ENCODE measurements around the gene ADAMTS15. TPM values are rescaled to one million over a fixed set of nuclear protein-coding genes. Genes with fewer than 3 reads are reported as not detected.

Gene ADAMTS15
- total RNA-seq, 4 donors from 2014 or later, result 6.6 to 11.4 (median 10.3) TPM

- TF ChIP-seq POLR2A (IDR thresholded peaks at IDR 0.05; ENCODE audit: low read depth) (no peak), EP300 (IDR thresholded peaks at IDR 0.05) (no peak), POLR2AphosphoS5 (IDR thresholded peaks at IDR 0.05) (no peak)
- TF ChIP-seq, protein P1, sequence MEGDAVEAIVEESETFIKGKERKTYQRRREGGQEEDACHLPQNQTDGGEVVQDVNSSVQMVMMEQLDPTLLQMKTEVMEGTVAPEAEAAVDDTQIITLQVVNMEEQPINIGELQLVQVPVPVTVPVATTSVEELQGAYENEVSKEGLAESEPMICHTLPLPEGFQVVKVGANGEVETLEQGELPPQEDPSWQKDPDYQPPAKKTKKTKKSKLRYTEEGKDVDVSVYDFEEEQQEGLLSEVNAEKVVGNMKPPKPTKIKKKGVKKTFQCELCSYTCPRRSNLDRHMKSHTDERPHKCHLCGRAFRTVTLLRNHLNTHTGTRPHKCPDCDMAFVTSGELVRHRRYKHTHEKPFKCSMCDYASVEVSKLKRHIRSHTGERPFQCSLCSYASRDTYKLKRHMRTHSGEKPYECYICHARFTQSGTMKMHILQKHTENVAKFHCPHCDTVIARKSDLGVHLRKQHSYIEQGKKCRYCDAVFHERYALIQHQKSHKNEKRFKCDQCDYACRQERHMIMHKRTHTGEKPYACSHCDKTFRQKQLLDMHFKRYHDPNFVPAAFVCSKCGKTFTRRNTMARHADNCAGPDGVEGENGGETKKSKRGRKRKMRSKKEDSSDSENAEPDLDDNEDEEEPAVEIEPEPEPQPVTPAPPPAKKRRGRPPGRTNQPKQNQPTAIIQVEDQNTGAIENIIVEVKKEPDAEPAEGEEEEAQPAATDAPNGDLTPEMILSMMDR (IDR thresholded peaks at IDR 0.05), result no peak
- Histone ChIP-seq H3K4me1 (peaks cover 4 to 38% (median 24%) of the 10 kb centered on the region in 4 donors), H3K36me3 (peaks cover 0 to 11% (median 2%) of the 10 kb centered on the region in 4 donors), H3K27ac (replicated peaks in 1 of 4) (no peak overlapping the region), H3K27me3 (no peaks in the 10 kb centered on the region), H3K4me3 (no peak overlapping the region), H3K9me3 (no peaks in the 10 kb centered on the region)
- DNase-seq (ENCODE audit: extremely low spot score), result no peak
- WGBS, result 90% methylated on average over 11 of the region's 11 CpGs
- intact Hi-C loops (cut with DNase I), result no loop called here
These were observed 37.2 kb upstream of the ADAMTS15 start for GRCh38 chr11:130411223-130411622.

DNA sequence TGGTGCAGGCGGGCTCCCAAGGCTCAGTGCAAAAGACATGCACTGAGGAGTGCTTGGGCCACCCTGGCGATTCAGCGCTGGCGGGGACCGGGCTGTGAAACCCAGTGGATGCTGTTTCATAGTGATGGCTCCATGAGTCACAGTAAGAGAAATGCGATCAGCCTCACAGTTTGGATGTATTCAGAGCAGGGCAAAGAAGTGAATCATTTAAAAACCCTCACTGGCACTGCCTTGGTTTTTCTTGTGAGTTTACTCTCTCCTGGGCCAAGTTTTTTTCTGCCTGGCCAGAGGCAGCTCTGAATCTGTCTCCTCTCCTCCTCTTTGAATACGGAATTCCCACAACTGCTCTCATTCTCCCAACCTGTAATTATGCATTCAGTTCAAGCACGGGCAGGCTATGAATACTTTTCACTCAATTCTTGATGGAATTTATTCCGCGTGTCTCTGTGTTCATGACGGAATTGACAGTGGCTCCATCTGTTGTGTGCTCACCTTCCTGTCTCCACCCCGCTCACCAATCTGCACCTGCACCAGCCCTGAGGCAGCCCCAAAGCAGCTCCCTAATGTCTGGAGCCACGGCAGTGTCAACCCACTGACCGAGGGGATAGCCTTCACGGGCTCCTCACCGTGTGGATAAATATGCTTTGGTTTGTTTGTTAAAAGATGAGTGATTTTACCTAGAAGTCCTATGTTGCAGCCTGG, 34.9 kb upstream of the ADAMTS15 start:
- 76% methylated on average over 13 of the region's 16 CpGs for WGBS
- Histone ChIP-seq H3K4me3 (no peak overlapping the region), H3K4me1 (peaks cover under 1 to 35% (median 20%) of the 10 kb centered on the region in 4 donors), H3K27me3 (no peaks in the 10 kb centered on the region), H3K36me3 (peaks cover 0 to 12% (median 6%) of the 10 kb centered on the region in 4 donors), H3K27ac (replicated peaks in 1 of 4) (peak overlapping the region; percentile 54 to 74 (median 57)), H3K9me3 (no peaks in the 10 kb centered on the region)
- intact Hi-C loops (cut with DNase I), result no loop called here
- TF ChIP-seq EP300 (IDR thresholded peaks at IDR 0.05), result no peak
- TF ChIP-seq, protein P1 (IDR thresholded peaks at IDR 0.05), result no peak
- TF ChIP-seq POLR2A (IDR thresholded peaks at IDR 0.05; ENCODE audit: low read depth), result no peak
- TF ChIP-seq POLR2AphosphoS5 (IDR thresholded peaks at IDR 0.05), result peak in 1 of 2 donors; percentile 69
- DNase-seq (ENCODE audit: extremely low spot score), result no peak

- 77% methylated on average over 21 of the region's 24 CpGs for WGBS
- no peaks in the 10 kb centered on the region for H3K27me3 ChIP-seq
- peak overlapping the region in 3 of 4 donors; percentile 57 to 74 (median 57) for H3K27ac ChIP-seq (replicated peaks in 1 of 4)
- H3K9me3 ChIP-seq, result no peaks in the 10 kb centered on the region
- peaks cover 0 to 12% (median 6%) of the 10 kb centered on the region in 4 donors for H3K36me3 ChIP-seq
- peaks cover 0 to 38% (median 26%) of the 10 kb centered on the region in 4 donors for H3K4me1 ChIP-seq
- intact Hi-C loops (cut with DNase I), result no loop called here
- no peak overlapping the region for H3K4me3 ChIP-seq
- DNase-seq (ENCODE audit: extremely low spot score), result no peak
- TF ChIP-seq, protein P1 (IDR thresholded peaks at IDR 0.05), result no peak
- TF ChIP-seq EP300 (IDR thresholded peaks at IDR 0.05) (no peak), POLR2A (IDR thresholded peaks at IDR 0.05; ENCODE audit: low read depth) (no peak), POLR2AphosphoS5 (IDR thresholded peaks at IDR 0.05) (no peak)
These were observed 34.1 kb upstream of the ADAMTS15 start for GRCh38 chr11:130414107-130415080.

DNA sequence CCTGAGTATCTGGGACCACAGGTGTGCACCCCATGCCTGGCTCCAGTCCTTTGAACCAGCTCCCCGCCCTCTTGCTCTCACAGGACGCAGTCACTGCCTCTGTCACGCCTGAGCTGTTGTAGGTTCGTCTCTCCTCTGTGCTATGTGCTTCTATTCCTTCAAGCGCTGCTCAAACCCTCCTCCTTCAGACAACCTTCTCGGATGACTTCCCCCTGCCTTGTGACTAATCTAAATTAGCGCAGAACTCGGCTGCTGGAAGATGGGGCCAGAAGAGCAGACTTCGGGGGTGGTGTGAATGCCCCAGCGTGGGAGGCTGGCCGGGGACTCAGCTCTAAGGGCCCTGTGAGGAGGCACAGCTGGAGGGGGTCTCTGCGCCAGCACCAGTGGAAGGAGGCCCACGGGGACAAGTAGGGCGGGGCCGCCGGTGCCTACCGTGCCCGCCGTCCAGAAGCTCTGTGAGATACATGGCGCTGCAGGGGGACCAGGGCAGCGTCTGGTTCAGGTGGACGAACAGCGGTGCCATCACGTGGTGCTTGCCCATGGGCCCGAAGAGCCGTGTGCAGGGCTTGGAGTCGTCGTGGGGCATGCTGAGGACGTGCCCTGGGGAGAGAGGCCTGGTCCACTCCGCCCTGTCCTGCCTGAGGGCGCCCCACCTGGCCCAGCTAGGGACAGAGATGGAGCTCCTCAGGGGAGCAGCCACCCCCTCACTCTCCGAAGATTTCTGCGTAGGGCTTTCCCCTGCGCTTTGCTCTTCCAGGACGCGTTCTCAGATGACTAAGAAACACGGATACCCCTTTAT, 32.5 kb upstream of the ADAMTS15 start:
- H3K4me1 ChIP-seq, result peaks cover 8 to 53% (median 41%) of the 10 kb centered on the region in 4 donors
- H3K27ac ChIP-seq (replicated peaks in 1 of 4), result no peak overlapping the region
- TF ChIP-seq POLR2AphosphoS5 (IDR thresholded peaks at IDR 0.05), result no peak
- intact Hi-C loops (cut with DNase I), result no loop called here
- H3K9me3 ChIP-seq, result no peaks in the 10 kb centered on the region
- no peak for DNase-seq (ENCODE audit: extremely low spot score)
- no peak overlapping the region for H3K4me3 ChIP-seq
- H3K27me3 ChIP-seq, result no peaks in the 10 kb centered on the region
- 88% methylated on average over 37 of the region's 37 CpGs for WGBS
- peaks cover 0 to 12% (median 6%) of the 10 kb centered on the region in 4 donors for H3K36me3 ChIP-seq
